ENCODE measurements around the gene TOX3. TPM values are rescaled to one million over a fixed set of nuclear protein-coding genes. Genes with fewer than 3 reads are reported as not detected.

Gene TOX3
- total RNA-seq, 1 experiment from 2014 or later, result not detected

GRCh38 chr16:52546291-52547003, 496 bp downstream of the TOX3 start:
- Mint-ChIP-seq H3K27ac (ENCODE audit: low read depth, unreplicated experiment) (no peak overlapping the region), H3K36me3 (ENCODE audit: insufficient read depth, unreplicated experiment) (no peaks in the 10 kb centered on the region), H3K4me3 (ENCODE audit: unreplicated experiment) (no peak overlapping the region), H3K27me3 (ENCODE audit: insufficient read depth, unreplicated experiment) (no peaks in the 10 kb centered on the region), H3K4me1 (ENCODE audit: insufficient read depth, unreplicated experiment) (no peaks in the 10 kb centered on the region), H3K9me3 (ENCODE audit: unreplicated experiment) (no peaks in the 10 kb centered on the region)
- no peak for DNase-seq (ENCODE audit: unreplicated experiment)
- intact Hi-C loops (cut with micrococcal nuclease), result no loop called here
- ChIA-PET CTCF (no interaction called here), POLR2A (no interaction called here)
- no peak for TF ChIP-seq CTCF (IDR thresholded peaks at IDR 0.05; ENCODE audit: unreplicated experiment)
- BruUV-seq (replicated peaks), result no TSS peak

GRCh38 chr16:52545898-52546266, 1.1 kb downstream of the TOX3 start:
- BruUV-seq (replicated peaks), result no TSS peak
- ChIA-PET CTCF (no interaction called here), POLR2A (no interaction called here)
- Mint-ChIP-seq H3K9me3 (ENCODE audit: unreplicated experiment) (no peaks in the 10 kb centered on the region), H3K27me3 (ENCODE audit: insufficient read depth, unreplicated experiment) (no peaks in the 10 kb centered on the region), H3K4me3 (ENCODE audit: unreplicated experiment) (no peak overlapping the region), H3K4me1 (ENCODE audit: insufficient read depth, unreplicated experiment) (no peaks in the 10 kb centered on the region), H3K27ac (ENCODE audit: low read depth, unreplicated experiment) (no peak overlapping the region), H3K36me3 (ENCODE audit: insufficient read depth, unreplicated experiment) (no peaks in the 10 kb centered on the region)
- DNase-seq (ENCODE audit: unreplicated experiment), result no peak
- intact Hi-C loops (cut with micrococcal nuclease), result no loop called here
- no peak for TF ChIP-seq CTCF (IDR thresholded peaks at IDR 0.05; ENCODE audit: unreplicated experiment)

- no TSS peak for BruUV-seq (replicated peaks)
- H3K27me3 Mint-ChIP-seq (ENCODE audit: insufficient read depth, unreplicated experiment), result no peaks in the 10 kb centered on the region
- ChIA-PET CTCF (no interaction called here), POLR2A (no interaction called here)
- H3K27ac Mint-ChIP-seq (ENCODE audit: low read depth, unreplicated experiment), result no peak overlapping the region
- H3K4me3 Mint-ChIP-seq (ENCODE audit: unreplicated experiment), result no peak overlapping the region
- H3K36me3 Mint-ChIP-seq (ENCODE audit: insufficient read depth, unreplicated experiment), result no peaks in the 10 kb centered on the region
- no peaks in the 10 kb centered on the region for H3K9me3 Mint-ChIP-seq (ENCODE audit: unreplicated experiment)
- DNase-seq (ENCODE audit: unreplicated experiment), result no peak
- intact Hi-C loops (cut with micrococcal nuclease), result no loop called here
- H3K4me1 Mint-ChIP-seq (ENCODE audit: insufficient read depth, unreplicated experiment), result no peaks in the 10 kb centered on the region
- no peak for TF ChIP-seq CTCF (IDR thresholded peaks at IDR 0.05; ENCODE audit: unreplicated experiment)
These were observed 1.6 kb downstream of the TOX3 start for GRCh38 chr16:52545222-52545897.

- H3K36me3 Mint-ChIP-seq (ENCODE audit: insufficient read depth, unreplicated experiment), result no peaks in the 10 kb centered on the region
- DNase-seq (ENCODE audit: unreplicated experiment), result no peak
- intact Hi-C loops (cut with micrococcal nuclease), result no loop called here
- ChIA-PET POLR2A (no interaction called here), CTCF (no interaction called here)
- H3K27me3 Mint-ChIP-seq (ENCODE audit: insufficient read depth, unreplicated experiment), result no peaks in the 10 kb centered on the region
- H3K4me1 Mint-ChIP-seq (ENCODE audit: insufficient read depth, unreplicated experiment), result no peaks in the 10 kb centered on the region
- BruUV-seq (replicated peaks), result no TSS peak
- H3K4me3 Mint-ChIP-seq (ENCODE audit: unreplicated experiment), result no peak overlapping the region
- TF ChIP-seq CTCF (IDR thresholded peaks at IDR 0.05; ENCODE audit: unreplicated experiment), result no peak
- H3K27ac Mint-ChIP-seq (ENCODE audit: low read depth, unreplicated experiment), result no peak overlapping the region
- H3K9me3 Mint-ChIP-seq (ENCODE audit: unreplicated experiment), result peaks cover 3% of the 10 kb centered on the region
These were observed 2.2 kb downstream of the TOX3 start for GRCh38 chr16:52544703-52545102.

Measured in MCF 10A (cell line).